ENCODE measurements around the gene DHX35. TPM values are rescaled to one million over a fixed set of nuclear protein-coding genes. Genes with fewer than 3 reads are reported as not detected.

The DHX35 gene
- total RNA-seq, 4 donors from 2014 or later: 15.5 to 75.9 (median 17.7) TPM

GRCh38 chr20:39021748-39022147 lies 59.6 kb downstream of the DHX35 start:
- intact Hi-C loops (cut with DNase I; ENCODE audit: low total_unique reads): no loop called here
- Histone ChIP-seq H3K36me3 (peaks cover 0 to 45% (median 9%) of the 10 kb centered on the region in 4 donors), H3K9me3 (no peaks in the 10 kb centered on the region), H3K4me3 (no peak overlapping the region), H3K27me3 (no peaks in the 10 kb centered on the region), H3K27ac (no peak overlapping the region), H3K4me1 (no peaks in the 10 kb centered on the region)
- TF ChIP-seq EP300 (IDR thresholded peaks at IDR 0.05; ENCODE audit: low read depth) (no peak), CTCF (IDR thresholded peaks at IDR 0.05) (no peak), POLR2AphosphoS5 (IDR thresholded peaks at IDR 0.05) (no peak), POLR2A (IDR thresholded peaks at IDR 0.05) (no peak)
- 83 to 98% methylated on average over 4 to 5 of the region's 5 CpGs for WGBS, 2 donors (ENCODE audit: low coverage in 1 of 2)
- in situ Hi-C loops (cut with MboI; ENCODE audit: low pct_ligation_motif_present in 1 of 4, low pct_unique_long_range_greater_than_20kb in 1 of 4, low sequenced_read_pairs in 3 of 4): no loop called here
- no peak for DNase-seq

GRCh38 chr20:39025883-39026282 lies 63.7 kb downstream of the DHX35 start:
- H3K4me1 ChIP-seq: no peaks in the 10 kb centered on the region
- DNase-seq: no peak
- H3K27ac ChIP-seq: no peak overlapping the region
- H3K4me3 ChIP-seq: no peak overlapping the region
- H3K36me3 ChIP-seq: peaks cover 0 to 52% (median 9%) of the 10 kb centered on the region in 4 donors
- H3K9me3 ChIP-seq: no peaks in the 10 kb centered on the region
- TF ChIP-seq EP300 (IDR thresholded peaks at IDR 0.05; ENCODE audit: low read depth) (no peak), POLR2A (IDR thresholded peaks at IDR 0.05) (no peak), CTCF (IDR thresholded peaks at IDR 0.05) (no peak)
- in situ Hi-C loops (cut with MboI; ENCODE audit: low pct_ligation_motif_present in 1 of 4, low pct_unique_long_range_greater_than_20kb in 1 of 4, low sequenced_read_pairs in 3 of 4) (loop anchor here in 2 of 4 donors (25.0 kb wide), 2 partner anchors 114 to 389 kb away; no protein-coding TSS in a partner anchor), intact Hi-C loops (cut with DNase I; ENCODE audit: low total_unique reads) (no loop called here)
- no peaks in the 10 kb centered on the region for H3K27me3 ChIP-seq
- 82 to 98% methylated on average over 9 of the region's 9 CpGs for WGBS, 2 donors (ENCODE audit: low coverage in 1 of 2)

GRCh38 chr20:39029364-39029763 lies 67.2 kb downstream of the DHX35 start:
- TF ChIP-seq EP300 (IDR thresholded peaks at IDR 0.05; ENCODE audit: low read depth) (no peak), POLR2AphosphoS5 (IDR thresholded peaks at IDR 0.05) (no peak), CTCF (IDR thresholded peaks at IDR 0.05) (no peak), POLR2A (IDR thresholded peaks at IDR 0.05) (no peak)
- H3K27me3 ChIP-seq: no peaks in the 10 kb centered on the region
- intact Hi-C loops (cut with DNase I; ENCODE audit: low total_unique reads) (no loop called here), in situ Hi-C loops (cut with MboI; ENCODE audit: low pct_ligation_motif_present in 1 of 4, low pct_unique_long_range_greater_than_20kb in 1 of 4, low sequenced_read_pairs in 3 of 4) (loop anchor here in 2 of 4 donors (25.0 kb wide), 2 partner anchors 117 to 392 kb away; no protein-coding TSS in a partner anchor)
- 73 to 84% methylated on average over 4 to 5 of the region's 5 CpGs for WGBS, 2 donors (ENCODE audit: low coverage in 1 of 2)
- no peak overlapping the region for H3K4me3 ChIP-seq
- no peak for DNase-seq
- no peaks in the 10 kb centered on the region for H3K9me3 ChIP-seq
- no peak overlapping the region for H3K27ac ChIP-seq
- H3K36me3 ChIP-seq: peaks cover 0 to 37% (median 7%) of the 10 kb centered on the region in 4 donors
- H3K4me1 ChIP-seq: no peaks in the 10 kb centered on the region

GRCh38 chr20:39032997-39033396 lies 70.9 kb downstream of the DHX35 start:
- Histone ChIP-seq H3K27ac (no peak overlapping the region), H3K4me3 (no peak overlapping the region), H3K36me3 (peaks cover 0 to 34% (median 15%) of the 10 kb centered on the region in 4 donors), H3K4me1 (no peaks in the 10 kb centered on the region), H3K27me3 (no peaks in the 10 kb centered on the region), H3K9me3 (no peaks in the 10 kb centered on the region)
- WGBS, 2 donors (ENCODE audit: low coverage in 1 of 2): 90 to 93% methylated on average over 3 of the region's 3 CpGs
- in situ Hi-C loops (cut with MboI; ENCODE audit: low pct_ligation_motif_present in 1 of 4, low pct_unique_long_range_greater_than_20kb in 1 of 4, low sequenced_read_pairs in 3 of 4) (loop anchor here in 2 of 4 donors (25.0 kb wide), 2 partner anchors 121 to 396 kb away; no protein-coding TSS in a partner anchor), intact Hi-C loops (cut with DNase I; ENCODE audit: low total_unique reads) (no loop called here)
- no peak for DNase-seq
- no peak for TF ChIP-seq CTCF (IDR thresholded peaks at IDR 0.05)
